Fibroblast of peridontal ligament (primary cell): ENCODE results near the gene UGT2B28.
"Not testable (repeated sequence)": the region's sequence is repeated elsewhere in the genome, so short reads cannot be mapped to it uniquely, and the experiment has no call there.

Experiments used
- DNase-seq: peaks from one replicate; pipeline ENCODE4 v3.0.0-alpha.2; 2010; ENCODE audit errors: extremely low read depth

Gene UGT2B28

DNA sequence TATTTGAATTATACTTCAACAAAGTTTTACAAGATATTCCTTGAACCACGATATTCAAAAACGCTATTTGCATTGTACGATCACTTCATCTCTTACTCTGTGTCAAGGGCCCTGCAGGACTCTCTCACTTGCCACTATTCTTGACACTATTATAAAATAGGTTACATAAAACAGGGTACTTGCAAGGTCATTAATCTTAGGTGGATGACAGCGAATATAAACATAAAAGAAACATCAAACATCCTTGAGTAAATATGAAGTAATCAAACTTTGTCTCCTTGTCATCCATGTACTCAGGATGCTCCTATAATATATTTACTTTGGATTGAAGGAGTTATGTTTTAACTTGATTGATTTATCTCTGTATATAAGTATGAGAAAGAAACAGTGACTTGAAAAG is at the start of gene UGT2B28:
UGT2B28 (plus strand) TSS at position 395 of the 400 bp plus-strand sequence. CDS start 26 bp downstream, outside the sequence.
- DNase-seq, result not testable (repeated sequence)

DNA sequence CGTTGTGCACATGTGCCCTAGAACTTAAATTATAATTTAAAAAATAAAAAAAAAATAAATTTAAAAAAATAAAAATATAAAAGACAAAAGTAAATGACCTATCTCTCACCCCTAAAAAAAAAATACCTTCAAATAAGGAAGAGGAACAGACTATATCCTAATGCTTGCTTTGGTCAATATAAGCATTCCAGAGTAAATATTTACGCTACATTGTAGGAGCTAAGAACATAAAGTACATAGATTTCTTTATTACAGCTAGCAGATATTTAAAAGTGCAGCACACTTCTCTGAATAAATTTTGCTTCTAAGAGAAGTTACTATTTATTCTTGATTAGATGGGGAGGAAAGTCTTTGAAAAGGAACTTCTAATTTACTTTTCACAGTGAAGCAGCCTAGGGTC is 41.2 kb upstream of the UGT2B28 start:
- no peak for DNase-seq

DNA sequence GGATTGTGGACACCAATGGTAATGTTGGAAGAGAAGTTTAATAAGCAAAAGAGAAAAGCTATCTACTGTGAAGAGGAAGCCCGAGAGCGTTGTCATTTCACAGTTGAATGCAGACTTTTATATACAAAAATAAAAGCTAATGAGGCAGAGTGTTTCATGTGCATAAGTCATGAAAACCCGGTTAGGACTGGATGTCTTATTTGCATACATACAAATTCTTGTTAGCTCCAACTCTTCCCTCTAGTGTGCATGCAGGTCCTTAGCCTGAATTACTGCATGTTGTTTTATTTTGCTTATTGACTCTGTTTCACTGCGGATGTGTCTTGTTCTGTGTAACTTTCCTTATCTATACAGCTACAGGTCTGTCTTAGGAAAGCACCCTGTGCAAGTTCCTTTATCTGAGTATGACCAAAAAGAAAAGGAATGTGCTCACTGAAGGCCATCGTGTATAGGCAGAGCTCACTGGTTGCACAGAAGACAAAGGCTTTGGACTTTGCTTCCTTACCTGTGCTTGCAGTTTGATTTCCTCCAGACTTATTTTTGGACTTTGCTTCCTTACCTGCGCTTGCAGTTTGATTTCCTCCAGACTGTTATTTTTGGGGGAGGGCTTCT is 40.6 kb upstream of the UGT2B28 start:
- DNase-seq, result no peak

DNA sequence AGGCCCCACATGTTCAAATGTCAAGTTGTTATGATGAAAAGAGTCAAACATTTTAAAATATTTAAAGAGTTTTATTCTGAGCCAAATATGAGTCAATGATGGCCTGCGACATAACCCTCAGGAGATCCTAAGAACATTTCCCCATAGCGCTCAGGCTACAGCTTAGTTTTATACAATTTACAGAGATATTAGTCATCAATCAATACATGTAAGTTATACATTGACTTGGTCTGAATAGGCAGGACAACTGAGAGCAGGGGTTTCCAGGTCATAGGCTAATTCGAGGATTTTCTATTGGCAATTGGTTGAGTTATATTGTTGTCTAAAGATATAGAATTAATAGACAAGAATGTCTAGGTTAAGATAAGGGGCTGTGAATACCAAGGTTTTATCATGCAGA is 39.5 kb upstream of the UGT2B28 start:
- not testable (repeated sequence) for DNase-seq

DNA sequence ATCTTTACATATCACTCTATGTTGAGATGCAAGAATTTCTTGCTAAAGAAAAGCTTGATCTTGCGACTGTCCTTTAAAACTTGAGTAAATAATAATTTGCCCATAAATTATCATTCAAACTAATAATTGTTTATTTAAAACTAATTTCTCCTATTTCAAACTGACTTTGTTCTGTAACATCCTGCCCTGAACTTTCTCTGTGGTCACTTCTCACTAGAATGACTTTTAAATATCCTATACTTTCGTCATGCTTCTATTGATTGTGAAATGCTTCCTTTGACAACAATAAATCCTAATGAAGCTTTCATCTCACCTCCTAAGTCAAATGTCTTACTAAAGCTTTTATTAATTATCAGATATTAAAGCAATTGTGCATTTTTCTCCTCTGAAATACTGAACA is 38.5 kb upstream of the UGT2B28 start:
- not testable (repeated sequence) for DNase-seq

DNA sequence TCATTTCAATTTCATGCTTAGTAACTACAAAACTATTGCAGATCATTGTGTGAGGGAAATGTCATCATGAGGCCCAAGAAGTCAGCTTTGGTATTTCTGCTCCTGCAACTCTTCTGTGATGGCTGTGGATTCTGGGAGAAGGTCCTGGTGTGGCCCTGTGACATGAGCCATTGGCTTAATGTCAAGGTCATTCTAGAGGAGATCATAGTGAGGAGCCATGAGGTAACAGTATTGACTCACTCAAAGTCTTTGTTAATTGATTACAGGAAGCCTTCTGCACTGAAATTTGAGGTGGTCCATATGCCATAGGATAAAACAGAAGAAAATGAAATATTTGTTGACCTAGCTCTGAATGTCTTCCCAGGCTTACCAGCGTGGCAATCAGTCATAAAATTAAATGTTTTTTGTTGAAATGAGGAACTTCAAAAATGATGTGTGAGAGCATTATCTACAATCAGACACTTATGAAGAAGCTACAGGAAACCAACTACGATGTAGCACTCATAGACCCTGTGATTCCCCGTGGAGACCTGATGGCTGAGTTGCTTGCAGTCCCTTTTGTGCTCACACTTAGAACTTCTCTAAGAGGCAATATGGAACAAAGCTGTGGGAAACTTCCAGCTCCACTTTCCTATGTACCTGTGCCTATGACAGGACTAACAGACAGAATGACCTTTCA is 37.6 kb upstream of the UGT2B28 start:
- not testable (repeated sequence) for DNase-seq

DNA sequence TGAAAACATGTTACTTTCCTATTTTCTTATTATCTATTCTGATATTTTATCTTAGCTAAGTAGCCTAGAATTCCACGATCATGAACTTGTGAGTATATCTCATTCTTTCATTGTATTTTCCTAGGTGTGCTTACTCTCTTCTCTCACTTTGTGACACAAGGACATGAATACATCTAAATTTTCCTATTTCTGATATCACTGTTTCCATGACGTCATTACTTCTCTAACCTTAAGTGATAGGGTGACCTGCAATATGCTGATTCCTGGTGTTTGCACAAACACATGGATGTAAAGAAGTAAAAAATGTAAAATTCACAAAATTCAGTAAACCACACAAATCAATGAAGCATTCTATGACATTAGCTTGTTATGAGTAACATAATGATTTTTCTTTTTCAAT is 29.4 kb upstream of the UGT2B28 start:
- not testable (repeated sequence) for DNase-seq

DNA sequence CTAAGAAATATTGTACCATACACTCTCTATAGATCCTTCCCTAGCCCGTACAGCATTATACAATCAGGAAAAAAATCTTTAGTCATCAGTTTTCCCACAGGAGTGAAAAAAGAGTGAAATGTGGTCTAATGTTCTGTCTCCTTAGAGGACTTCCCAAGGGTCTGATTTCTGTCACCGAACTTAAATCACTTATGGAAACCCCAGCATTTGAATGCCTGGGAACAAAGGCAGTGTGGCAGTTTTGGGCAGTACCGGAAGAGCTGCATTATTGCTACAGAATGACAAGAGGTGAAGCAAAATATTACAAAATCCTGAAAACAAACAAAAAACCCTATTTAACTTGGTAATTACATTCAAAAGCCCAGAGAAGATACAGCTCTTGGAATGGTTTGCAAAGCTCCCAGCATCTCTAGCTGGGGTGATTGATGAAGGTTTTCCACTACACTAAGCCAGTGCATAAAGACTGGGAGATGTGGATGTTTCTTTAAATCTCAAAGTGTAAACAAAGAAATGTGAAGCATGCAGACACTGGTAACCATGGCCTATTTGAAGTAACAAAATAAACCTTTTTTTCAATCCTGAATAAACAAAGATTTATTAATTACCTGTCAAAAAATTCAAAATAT is 27.0 kb upstream of the UGT2B28 start:
- DNase-seq, result not testable (repeated sequence)

DNA sequence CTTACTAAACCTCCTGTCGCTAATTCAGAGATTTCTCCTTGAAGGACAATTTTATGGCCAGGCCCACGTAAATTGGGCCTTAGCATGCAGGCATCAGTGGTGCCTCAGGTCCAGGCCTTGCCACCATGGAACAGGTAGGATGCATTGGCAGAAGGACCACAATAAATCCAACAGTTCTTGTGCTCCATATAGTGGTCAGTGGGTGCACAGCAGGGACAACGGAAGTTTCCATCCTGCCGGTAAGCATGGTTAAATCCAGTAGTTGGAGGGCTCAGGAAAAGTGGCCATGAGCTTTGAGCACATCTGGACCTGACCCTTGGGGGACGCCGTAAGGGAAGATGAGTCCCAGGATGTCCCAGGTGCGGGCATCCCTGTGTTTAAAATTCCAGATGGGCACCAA is 11.7 kb upstream of the UGT2B28 start:
- DNase-seq, result not testable (repeated sequence)

DNA sequence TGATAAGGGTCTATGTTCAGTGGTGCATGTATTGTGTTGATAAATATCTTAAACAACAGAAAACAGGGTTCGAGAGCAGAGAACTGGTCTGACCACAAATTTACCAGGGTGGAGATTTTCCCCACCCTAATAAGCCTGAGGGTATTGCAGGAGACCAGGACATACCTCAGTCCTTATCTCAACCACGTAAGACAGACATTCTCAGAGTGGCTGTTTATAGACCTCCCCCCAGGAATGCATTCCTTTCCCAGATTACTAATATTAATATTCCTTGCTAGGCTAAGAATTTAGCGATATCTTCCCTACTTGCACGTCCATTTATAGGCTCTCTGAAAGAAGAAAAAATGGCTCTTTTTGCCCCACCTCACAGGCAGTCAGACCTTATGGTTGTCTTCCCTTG is 16.1 kb downstream of the UGT2B28 start:
- DNase-seq, result not testable (repeated sequence)

DNA sequence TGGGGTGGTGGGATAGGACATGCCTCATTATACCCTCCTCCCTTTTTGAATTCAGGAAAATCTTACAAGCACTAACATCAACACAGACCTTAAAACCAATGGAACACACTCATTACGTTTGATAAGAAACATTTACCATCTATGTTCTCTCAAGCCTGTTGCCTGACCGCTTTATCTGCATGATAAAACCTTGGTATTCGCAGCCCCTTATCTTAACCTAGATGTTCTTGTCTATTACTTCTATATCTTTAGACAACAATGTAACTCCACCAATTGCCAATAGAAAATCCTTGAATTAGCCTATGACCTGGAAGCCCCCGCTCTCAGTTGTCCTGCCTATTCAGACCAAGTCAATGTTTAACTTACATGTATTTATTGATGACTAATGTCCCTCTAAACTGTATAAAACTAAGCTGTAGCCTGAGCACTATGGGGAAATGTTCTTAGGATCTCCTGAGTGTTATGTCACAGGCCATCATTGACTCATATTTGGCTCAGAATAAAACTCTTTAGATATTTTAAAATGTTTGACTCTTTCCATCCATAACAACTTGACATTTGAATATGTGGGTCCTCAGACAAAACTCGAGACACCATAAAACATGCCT is 28.3 kb downstream of the UGT2B28 start:
- DNase-seq, result not testable (repeated sequence)

DNA sequence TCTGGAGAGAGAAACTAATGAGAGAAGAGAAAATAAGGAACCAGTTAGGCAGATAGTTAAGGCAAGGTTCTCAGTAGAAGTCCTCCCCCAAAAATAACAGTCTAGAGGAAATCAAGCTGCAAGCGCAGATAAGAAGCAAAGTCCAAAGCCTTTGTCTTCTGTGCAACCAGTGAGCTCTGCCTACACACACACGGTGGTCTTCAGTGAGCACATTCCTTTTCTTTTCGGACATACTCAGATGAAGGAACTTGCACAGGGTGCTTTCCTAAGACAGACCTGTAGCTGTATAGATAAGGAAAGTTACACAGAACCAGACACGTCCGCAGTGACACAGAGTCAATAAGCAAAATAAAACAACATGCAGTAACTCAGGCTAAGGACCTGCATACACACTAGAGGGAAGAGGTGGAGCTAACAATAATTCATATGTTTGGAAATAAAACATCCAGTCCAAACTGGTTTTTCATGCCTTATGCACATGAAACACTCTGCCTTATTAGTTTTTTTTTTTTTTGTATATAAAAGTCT is 29.3 kb downstream of the UGT2B28 start:
- DNase-seq, result not testable (repeated sequence)

DNA sequence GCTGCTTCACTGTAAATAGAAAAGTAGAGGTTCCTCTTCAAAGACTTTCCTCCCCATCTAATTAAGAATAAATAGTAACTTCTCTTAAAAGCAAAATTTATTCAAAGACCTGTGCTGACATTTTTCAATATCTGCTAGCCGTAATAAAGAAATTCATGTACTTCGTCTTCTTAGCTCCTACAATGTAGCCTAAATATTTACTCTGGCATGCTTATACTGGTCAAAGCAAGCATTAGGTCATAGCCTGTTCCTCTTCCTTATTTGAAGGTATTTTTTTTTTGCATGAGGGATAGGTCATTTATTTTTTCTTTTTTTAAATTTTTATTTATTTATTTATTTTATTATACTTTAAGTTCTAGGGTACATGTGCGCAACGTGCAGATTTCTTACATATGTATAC is 30.0 kb downstream of the UGT2B28 start:
- DNase-seq, result not testable (repeated sequence)

DNA sequence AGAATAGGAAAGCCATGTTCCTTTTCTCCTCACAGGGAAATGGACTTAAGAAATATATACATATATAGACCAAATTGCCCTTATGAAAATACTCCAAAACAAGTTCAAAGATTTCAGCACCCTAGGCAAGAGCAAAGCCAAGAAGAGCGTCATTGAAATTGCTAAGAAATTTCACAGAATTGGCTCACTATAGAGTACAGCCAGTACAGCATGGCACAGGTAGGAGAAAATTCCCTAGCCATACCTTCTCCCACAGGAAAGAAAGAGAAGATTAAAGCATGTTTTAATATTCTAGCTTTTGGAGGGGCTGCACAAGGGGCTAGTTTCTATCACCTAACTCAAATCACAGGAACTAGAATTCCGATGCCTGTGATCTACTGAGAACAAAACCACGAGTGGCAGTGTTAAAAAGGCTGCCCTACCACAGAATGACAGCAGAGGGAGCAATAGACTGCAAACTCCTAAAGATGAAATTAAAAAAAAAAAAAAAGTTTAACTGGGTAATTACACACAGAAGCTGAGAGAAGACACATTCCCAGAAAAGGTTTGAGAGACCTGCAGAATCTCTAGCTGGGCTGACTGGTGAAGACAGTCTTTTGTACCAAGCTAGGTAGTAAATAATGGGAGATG is 37.5 kb downstream of the UGT2B28 start:
- DNase-seq, result not testable (repeated sequence)

DNA sequence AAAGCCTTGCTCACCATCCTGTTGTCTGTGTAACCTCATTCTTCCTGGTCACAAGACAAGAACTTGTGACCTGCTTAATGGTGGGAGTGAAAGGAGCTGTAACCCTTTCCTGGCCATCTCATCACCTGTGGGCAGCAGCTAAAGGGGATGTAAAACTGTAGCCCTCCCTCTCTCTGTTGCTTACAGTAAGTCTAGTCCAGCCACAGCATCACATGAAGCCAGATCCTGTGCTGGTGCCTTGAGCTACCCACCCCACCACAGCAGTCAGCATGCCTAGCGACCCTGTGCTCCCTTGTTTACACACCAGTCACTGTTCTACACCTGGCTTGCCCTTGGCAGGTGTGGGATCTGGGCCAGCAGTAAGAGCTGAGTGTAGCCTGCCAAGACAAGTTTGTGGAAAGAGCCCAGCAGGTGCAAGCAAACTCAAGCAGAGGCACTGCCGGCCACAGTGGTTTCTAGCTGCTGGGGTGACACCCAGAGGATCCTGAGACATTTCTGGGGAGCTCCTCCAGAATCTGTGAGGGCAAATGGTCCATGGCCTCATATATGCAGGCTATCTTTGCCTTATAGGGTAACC is 41.0 kb downstream of the UGT2B28 start:
- no peak for DNase-seq

DNA sequence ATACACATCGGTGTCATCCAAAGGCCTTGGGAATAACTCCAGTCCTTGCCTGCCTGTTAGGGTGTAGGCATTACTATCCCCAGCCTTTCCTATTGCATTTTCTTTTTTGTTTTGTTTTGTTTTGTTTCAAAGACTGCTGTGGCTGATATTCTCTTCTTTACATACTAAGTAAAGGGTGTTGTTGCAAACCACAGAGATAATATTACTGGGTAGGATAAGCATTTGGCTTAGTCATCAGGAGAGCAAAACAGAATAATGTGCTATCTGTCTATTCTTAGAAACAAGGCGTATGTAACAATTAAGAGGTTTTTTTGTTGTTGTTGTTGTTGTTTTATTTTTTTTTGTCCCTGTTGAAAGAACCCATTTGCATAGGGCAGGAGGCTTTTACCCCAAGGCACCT is 41.8 kb downstream of the UGT2B28 start:
- no peak for DNase-seq

DNA sequence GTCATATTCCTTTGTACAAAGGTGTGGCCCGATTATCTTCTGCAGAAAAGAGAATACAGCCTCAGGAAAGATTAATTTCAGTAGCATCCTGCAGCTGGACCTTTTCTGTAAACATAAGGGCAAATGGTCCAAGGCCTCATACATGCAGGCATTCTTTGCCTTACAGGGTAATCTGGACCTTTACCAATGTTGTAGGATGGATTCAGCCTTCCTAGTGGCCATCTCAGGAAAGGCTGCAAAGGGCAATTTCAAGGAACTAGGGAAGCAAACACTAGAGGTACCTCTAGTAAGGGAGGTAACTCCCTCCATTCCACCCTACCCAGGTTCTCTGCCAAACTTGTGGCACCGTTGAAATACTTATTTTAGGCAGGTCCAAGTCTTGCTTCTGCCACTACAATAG is 43.0 kb downstream of the UGT2B28 start:
- no peak for DNase-seq

DNA sequence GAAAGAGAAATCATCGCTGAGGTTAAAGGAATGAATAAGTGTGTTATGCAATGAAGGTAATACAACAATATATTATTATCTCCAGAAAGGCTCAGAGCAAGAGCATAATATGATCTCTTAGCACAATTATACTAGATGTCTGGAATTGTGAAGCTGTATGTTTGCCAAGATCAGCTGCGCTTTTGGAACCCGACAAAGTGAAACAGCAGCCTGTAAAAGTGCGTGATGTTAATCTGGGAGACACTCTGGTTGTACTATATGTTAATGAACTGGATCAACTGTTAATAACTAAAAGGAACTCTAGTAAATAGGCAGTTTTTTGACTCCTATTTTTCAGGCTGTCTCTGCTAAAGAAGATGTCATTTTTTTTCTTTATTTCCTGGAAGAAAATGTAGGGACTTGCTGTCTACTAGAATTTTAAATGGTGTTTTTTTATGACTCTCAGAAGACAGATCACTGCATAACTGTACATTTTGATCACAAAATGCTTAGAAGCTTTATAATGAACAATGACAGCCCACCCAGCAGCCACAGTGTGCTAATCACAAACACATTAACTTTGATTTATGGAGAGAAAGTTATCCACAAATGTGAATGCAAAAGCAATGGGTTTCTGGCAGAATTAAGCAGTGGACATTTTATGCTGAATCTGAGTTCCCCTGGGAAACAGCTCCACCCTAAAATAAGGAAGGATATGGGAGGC is 50.2 kb downstream of the UGT2B28 start:
- DNase-seq, result no peak

DNA sequence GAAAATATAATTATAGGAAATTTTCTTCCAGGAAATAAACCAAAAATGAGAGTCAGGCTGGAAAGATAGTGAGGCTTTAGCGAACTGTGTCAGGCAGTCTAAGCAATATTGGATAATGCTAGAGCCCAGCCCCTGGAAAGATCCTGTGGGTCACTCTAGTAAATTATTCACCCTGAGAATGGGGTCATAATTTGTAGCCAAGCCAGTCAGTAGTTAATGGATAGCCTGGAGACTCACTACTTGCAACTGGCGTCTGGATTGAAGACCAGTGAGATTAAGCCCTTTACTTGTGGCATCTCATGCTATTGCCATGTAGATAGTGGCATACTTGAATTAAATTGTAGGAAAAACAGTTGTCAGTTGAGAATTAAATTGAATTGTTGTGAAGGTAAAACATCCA is 51.0 kb downstream of the UGT2B28 start:
- not testable (repeated sequence) for DNase-seq

DNA sequence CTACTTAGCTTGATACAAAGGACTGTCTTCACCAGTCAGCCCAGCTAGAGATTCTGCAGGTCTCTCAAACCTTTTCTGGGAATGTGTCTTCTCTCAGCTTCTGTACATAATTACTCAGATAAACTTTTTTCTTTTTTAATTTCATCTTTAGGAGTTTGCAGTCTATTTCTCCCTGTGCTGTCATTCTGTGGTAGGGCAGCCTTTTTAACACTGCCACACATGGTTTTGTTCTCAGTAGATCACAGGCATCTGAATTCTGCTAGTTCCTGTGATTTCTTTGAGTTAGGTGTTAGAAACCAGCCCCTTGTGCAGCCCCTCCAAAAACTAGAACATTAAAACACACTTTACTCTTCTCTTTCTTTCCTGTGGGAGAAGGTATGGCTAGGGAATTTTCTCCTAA is 55.2 kb downstream of the UGT2B28 start:
- not testable (repeated sequence) for DNase-seq

DNA sequence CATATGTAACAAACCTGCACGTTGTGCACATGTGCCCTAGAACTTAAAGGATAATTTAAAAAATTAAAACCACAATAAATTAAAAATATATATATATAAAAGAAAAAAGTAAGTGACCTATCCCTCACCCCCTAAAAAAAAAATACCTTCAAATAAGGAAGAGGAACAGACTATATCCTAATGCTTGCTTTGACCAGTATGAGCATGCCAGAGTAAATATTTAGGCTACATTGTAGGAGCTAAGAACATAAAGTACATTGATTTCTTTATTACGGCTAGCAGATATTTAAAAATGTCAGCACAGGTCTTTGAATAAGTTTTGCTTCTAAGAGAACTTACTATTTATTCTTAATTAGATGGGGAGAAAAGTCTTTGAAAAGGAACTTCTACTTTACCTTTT is 62.8 kb downstream of the UGT2B28 start:
- not testable (repeated sequence) for DNase-seq
